ENCODE measurements around the gene RANBP10.

Gene RANBP10

DNA sequence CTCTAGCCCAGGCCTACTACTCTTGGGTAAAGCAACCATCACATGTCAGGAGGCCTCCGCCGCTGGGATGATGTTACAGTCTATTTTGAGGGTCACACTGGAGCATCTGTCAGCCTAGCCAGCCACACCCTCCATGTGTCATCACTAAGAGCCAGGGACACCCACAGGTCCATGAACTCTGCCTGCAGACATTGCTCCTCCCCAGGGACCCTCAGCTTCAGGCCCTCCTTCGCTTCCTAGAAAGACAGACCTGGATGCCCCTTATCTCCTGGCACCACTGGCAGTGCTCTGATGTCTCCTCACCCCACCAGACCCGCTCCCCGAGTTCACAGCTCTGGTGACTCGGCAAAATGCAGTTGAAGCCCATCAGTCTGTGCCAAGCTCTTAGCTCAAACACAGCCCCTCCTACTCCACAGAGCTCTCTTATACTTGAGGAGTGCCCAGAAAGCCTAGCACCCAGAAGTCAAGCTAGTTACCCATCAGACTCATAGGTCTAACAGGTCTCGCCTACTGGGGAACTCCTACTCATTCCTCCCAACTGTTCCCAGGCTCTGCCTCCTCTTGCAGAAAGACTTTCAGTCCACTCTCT is 5.9 kb downstream of the RANBP10 start:
- H3K4me1 ChIP-seq (ENCODE audit: control extremely low read depth in 1 of 4, control insufficient read depth in 4 of 4, insufficient read depth in 4 of 4, low read length in 3 of 4) = peaks cover 7 to 24% (median 11%) of the 10 kb centered on the region in 4 experiments

DNA sequence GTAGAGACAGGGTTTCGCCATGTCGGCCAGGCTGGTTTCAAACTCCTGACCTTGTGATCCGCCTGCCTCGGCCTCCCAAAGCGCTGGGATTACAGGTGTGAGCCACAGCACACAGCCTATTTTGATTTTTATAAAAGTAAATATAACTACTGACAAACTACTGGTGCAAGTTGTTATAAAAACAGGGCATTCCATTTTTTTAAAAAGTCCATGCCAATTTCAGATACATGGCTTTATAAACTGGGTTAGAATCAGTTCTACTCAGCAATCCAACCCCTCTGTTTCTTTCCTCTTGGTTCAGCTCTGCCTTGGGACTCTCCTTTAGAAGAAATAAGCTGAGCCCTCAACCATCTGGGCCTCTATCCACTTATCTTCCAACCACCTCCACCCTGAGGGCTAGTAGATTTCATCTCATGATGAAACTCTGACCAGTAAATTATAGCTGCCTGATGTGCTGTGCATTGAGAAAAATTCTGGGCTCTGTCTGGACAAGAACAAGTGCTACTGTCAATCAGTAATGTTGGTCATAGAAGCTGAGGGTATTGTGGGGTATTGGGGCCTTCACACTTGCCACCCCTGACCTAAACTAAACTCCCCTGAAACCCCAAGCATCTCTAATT is 10.2 kb downstream of the RANBP10 start:
- WGBS (ENCODE audit: insufficient coverage) = no CpG with 5 or more reads among the region's 5 CpGs
- POLR2A ChIA-PET = interaction anchor here (0.6 kb wide), 2 partner anchors 11 to 1825 kb away, joined by 3 read pairs; no protein-coding TSS in a partner anchor
- H3K27ac ChIP-seq (ENCODE audit: insufficient read depth in 1 of 2, low read depth in 1 of 2, low read length in 2 of 2, poor library complexity in 1 of 2, severe bottlenecking in 2 of 2) = no peak overlapping the region
- CTCF ChIA-PET = interaction anchor here (1.3 to 1.6 kb wide), 2 partner anchors 11 to 36 kb away, joined by 3 to 4 read pairs; partner anchors contain the start of genes RANBP10 and TSNAXIP1
- H3K4me1 ChIP-seq (ENCODE audit: control extremely low read depth in 1 of 4, control insufficient read depth in 4 of 4, insufficient read depth in 4 of 4, low read length in 3 of 4) = peaks cover 0 to 5% (median 1%) of the 10 kb centered on the region in 4 experiments
- H3K36me3 ChIP-seq (ENCODE audit: control insufficient read depth in 4 of 4, insufficient read depth in 4 of 4, low read length in 3 of 4) = peaks cover 7 to 22% (median 13%) of the 10 kb centered on the region in 4 experiments
- no peaks in the 10 kb centered on the region for H3K9me3 ChIP-seq (ENCODE audit: control extremely low read depth in 1 of 5, control insufficient read depth in 4 of 5, insufficient read depth in 2 of 5, low read depth in 1 of 5, low read length in 4 of 5)
- no peak overlapping the region for H3K4me3 ChIP-seq (ENCODE audit: control insufficient read depth in 1 of 7, extremely low read depth in 1 of 7, insufficient read depth in 4 of 7, low read depth in 2 of 7, low read length in 6 of 7)
- DNase-seq = no peak
- no peaks in the 10 kb centered on the region for H3K27me3 ChIP-seq (replicated peaks in 2 of 5; ENCODE audit: control insufficient read depth in 4 of 5, insufficient read depth in 5 of 5, low read length in 4 of 5)

More for the DNA sequence above, 5.9 kb downstream of the RANBP10 start:
- peak overlapping the region in 1 of 2 experiments; percentile 36 for H3K27ac ChIP-seq (ENCODE audit: insufficient read depth in 1 of 2, low read depth in 1 of 2, low read length in 2 of 2, poor library complexity in 1 of 2, severe bottlenecking in 2 of 2)
- H3K36me3 ChIP-seq (ENCODE audit: control insufficient read depth in 4 of 4, insufficient read depth in 4 of 4, low read length in 3 of 4) = peaks cover 9 to 31% (median 26%) of the 10 kb centered on the region in 4 experiments
- WGBS (ENCODE audit: insufficient coverage) = 68% methylated on average over 6 of the region's 7 CpGs
- H3K9me3 ChIP-seq (ENCODE audit: control extremely low read depth in 1 of 5, control insufficient read depth in 4 of 5, insufficient read depth in 2 of 5, low read depth in 1 of 5, low read length in 4 of 5) = no peaks in the 10 kb centered on the region
- CTCF ChIA-PET = interaction anchor here (0.9 to 2.5 kb wide), 6 partner anchors 16 to 348 kb away, joined by 3 to 12 read pairs (median 4); partner anchors contain the start of gene NUTF2
- peak in 2 of 3 donors; percentile 46 to 64 for DNase-seq
- H3K27me3 ChIP-seq (replicated peaks in 2 of 5; ENCODE audit: control insufficient read depth in 4 of 5, insufficient read depth in 5 of 5, low read length in 4 of 5) = no peaks in the 10 kb centered on the region
- no peak overlapping the region for H3K4me3 ChIP-seq (ENCODE audit: control insufficient read depth in 1 of 7, extremely low read depth in 1 of 7, insufficient read depth in 4 of 7, low read depth in 2 of 7, low read length in 6 of 7)
- POLR2A ChIA-PET = interaction anchor here (0.6 kb wide), 1 partner anchor 124 kb away, joined by 4 read pairs; no protein-coding TSS in a partner anchor

- ChIA-PET POLR2A (no interaction called here), CTCF (no interaction called here)
- Histone ChIP-seq H3K4me3 (ENCODE audit: control insufficient read depth in 1 of 7, extremely low read depth in 1 of 7, insufficient read depth in 4 of 7, low read depth in 2 of 7, low read length in 6 of 7) (no peak overlapping the region), H3K27ac (ENCODE audit: insufficient read depth in 1 of 2, low read depth in 1 of 2, low read length in 2 of 2, poor library complexity in 1 of 2, severe bottlenecking in 2 of 2) (no peak overlapping the region), H3K4me1 (ENCODE audit: control extremely low read depth in 1 of 4, control insufficient read depth in 4 of 4, insufficient read depth in 4 of 4, low read length in 3 of 4) (no peaks in the 10 kb centered on the region), H3K36me3 (ENCODE audit: control insufficient read depth in 4 of 4, insufficient read depth in 4 of 4, low read length in 3 of 4) (peaks cover 0 to 3% (median 2%) of the 10 kb centered on the region in 4 experiments), H3K9me3 (ENCODE audit: control extremely low read depth in 1 of 5, control insufficient read depth in 4 of 5, insufficient read depth in 2 of 5, low read depth in 1 of 5, low read length in 4 of 5) (no peaks in the 10 kb centered on the region), H3K27me3 (replicated peaks in 2 of 5; ENCODE audit: control insufficient read depth in 4 of 5, insufficient read depth in 5 of 5, low read length in 4 of 5) (no peaks in the 10 kb centered on the region)
- no peak for DNase-seq
Observed at GRCh38 chr16:67790071-67790470, 16.3 kb downstream of the RANBP10 start.

GRCh38 chr16:67786491-67786890 is 19.9 kb downstream of the RANBP10 start:
- Histone ChIP-seq H3K36me3 (ENCODE audit: control insufficient read depth in 4 of 4, insufficient read depth in 4 of 4, low read length in 3 of 4) (peaks cover 0 to 3% (median under 1%) of the 10 kb centered on the region in 4 experiments), H3K27me3 (replicated peaks in 2 of 5; ENCODE audit: control insufficient read depth in 4 of 5, insufficient read depth in 5 of 5, low read length in 4 of 5) (no peaks in the 10 kb centered on the region), H3K27ac (ENCODE audit: insufficient read depth in 1 of 2, low read depth in 1 of 2, low read length in 2 of 2, poor library complexity in 1 of 2, severe bottlenecking in 2 of 2) (no peak overlapping the region), H3K4me3 (ENCODE audit: control insufficient read depth in 1 of 7, extremely low read depth in 1 of 7, insufficient read depth in 4 of 7, low read depth in 2 of 7, low read length in 6 of 7) (no peak overlapping the region), H3K4me1 (ENCODE audit: control extremely low read depth in 1 of 4, control insufficient read depth in 4 of 4, insufficient read depth in 4 of 4, low read length in 3 of 4) (peaks cover 5 to 10% (median 7%) of the 10 kb centered on the region in 4 experiments), H3K9me3 (ENCODE audit: control extremely low read depth in 1 of 5, control insufficient read depth in 4 of 5, insufficient read depth in 2 of 5, low read depth in 1 of 5, low read length in 4 of 5) (no peaks in the 10 kb centered on the region)
- DNase-seq = no peak
- ChIA-PET POLR2A (no interaction called here), CTCF (interaction anchor here (0.8 to 1.2 kb wide), 4 partner anchors 11 to 153 kb away, joined by 3 read pairs; no protein-coding TSS in a partner anchor)
- WGBS (ENCODE audit: insufficient coverage) = 91% methylated on average over 5 of the region's 5 CpGs

GRCh38 chr16:67783353-67783725 is 23.0 kb downstream of the RANBP10 start:
- no peak for DNase-seq
- POLR2A ChIA-PET = no interaction called here
- Histone ChIP-seq H3K36me3 (ENCODE audit: control insufficient read depth in 4 of 4, insufficient read depth in 4 of 4, low read length in 3 of 4) (peaks cover 0 to 5% (median 2%) of the 10 kb centered on the region in 4 experiments), H3K4me1 (ENCODE audit: control extremely low read depth in 1 of 4, control insufficient read depth in 4 of 4, insufficient read depth in 4 of 4, low read length in 3 of 4) (peaks cover 5 to 27% (median 21%) of the 10 kb centered on the region in 4 experiments), H3K4me3 (ENCODE audit: control insufficient read depth in 1 of 7, extremely low read depth in 1 of 7, insufficient read depth in 4 of 7, low read depth in 2 of 7, low read length in 6 of 7) (no peak overlapping the region), H3K27me3 (replicated peaks in 2 of 5; ENCODE audit: control insufficient read depth in 4 of 5, insufficient read depth in 5 of 5, low read length in 4 of 5) (no peaks in the 10 kb centered on the region), H3K9me3 (ENCODE audit: control extremely low read depth in 1 of 5, control insufficient read depth in 4 of 5, insufficient read depth in 2 of 5, low read depth in 1 of 5, low read length in 4 of 5) (no peaks in the 10 kb centered on the region), H3K27ac (ENCODE audit: insufficient read depth in 1 of 2, low read depth in 1 of 2, low read length in 2 of 2, poor library complexity in 1 of 2, severe bottlenecking in 2 of 2) (no peak overlapping the region)
- CTCF ChIA-PET = no interaction called here

DNA sequence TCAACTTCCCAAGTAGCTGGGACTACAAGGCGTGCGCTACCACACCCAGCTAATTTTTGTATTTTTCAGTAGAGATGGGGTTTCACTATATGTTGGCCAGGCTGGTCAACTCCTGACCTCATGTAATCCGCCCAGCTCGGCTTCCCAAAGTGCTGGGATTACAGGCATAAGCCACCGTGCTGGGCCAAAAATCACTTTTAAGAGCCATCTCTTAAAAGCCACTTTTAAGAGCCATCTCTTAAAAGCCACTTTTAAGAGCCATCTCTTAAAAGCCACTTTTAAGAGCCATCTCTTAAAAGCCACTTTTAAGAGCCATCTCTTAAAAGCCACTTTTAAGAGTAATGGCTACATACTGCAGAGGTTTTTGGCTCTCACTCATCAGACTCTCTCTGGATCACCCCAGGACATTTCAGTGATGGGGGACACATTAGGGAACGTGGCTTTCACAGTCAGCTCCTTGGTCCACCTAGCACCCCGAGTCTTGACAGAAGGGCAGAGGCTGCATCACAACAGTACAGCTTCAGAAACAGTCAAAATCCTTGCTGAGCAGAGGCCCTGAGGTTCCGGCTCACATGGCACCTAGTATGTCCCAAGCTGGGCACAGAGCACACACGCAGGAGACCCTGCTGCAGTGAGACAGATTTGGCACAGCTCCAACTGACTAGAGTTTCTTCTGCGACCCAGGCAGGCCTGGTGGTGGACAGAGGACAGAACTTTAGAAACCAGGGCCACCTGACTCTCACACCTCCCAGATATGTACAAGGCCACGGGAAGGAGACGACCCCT is 23.6 kb downstream of the RANBP10 start:
- no peaks in the 10 kb centered on the region for H3K27me3 ChIP-seq (replicated peaks in 2 of 5; ENCODE audit: control insufficient read depth in 4 of 5, insufficient read depth in 5 of 5, low read length in 4 of 5)
- WGBS (ENCODE audit: insufficient coverage) = over 99% methylated on average over 9 of the region's 12 CpGs
- no peak for DNase-seq
- ChIA-PET POLR2A (no interaction called here), CTCF (interaction anchor here (1.8 kb wide), 1 partner anchor 109 kb away, joined by 4 read pairs; no protein-coding TSS in a partner anchor)
- peaks cover 5 to 27% (median 21%) of the 10 kb centered on the region in 4 experiments for H3K4me1 ChIP-seq (ENCODE audit: control extremely low read depth in 1 of 4, control insufficient read depth in 4 of 4, insufficient read depth in 4 of 4, low read length in 3 of 4)
- H3K36me3 ChIP-seq (ENCODE audit: control insufficient read depth in 4 of 4, insufficient read depth in 4 of 4, low read length in 3 of 4) = peaks cover 0 to 5% (median 2%) of the 10 kb centered on the region in 4 experiments
- H3K4me3 ChIP-seq (ENCODE audit: control insufficient read depth in 1 of 7, extremely low read depth in 1 of 7, insufficient read depth in 4 of 7, low read depth in 2 of 7, low read length in 6 of 7) = no peak overlapping the region
- H3K27ac ChIP-seq (ENCODE audit: insufficient read depth in 1 of 2, low read depth in 1 of 2, low read length in 2 of 2, poor library complexity in 1 of 2, severe bottlenecking in 2 of 2) = no peak overlapping the region
- no peaks in the 10 kb centered on the region for H3K9me3 ChIP-seq (ENCODE audit: control extremely low read depth in 1 of 5, control insufficient read depth in 4 of 5, insufficient read depth in 2 of 5, low read depth in 1 of 5, low read length in 4 of 5)

All from common myeloid progenitor, CD34-positive (primary cell).